Skeletal muscle satellite cell (primary cell): ENCODE measurements around the gene MYO15A.

ENCODE experiments used
- H3K27me3 ChIP-seq: 2 replicates; pipeline ENCODE4 v1.7.0; 2013; ENCODE audit warnings: low read length; ENCODE audit not compliant: control insufficient read depth, insufficient read depth
- H3K36me3 ChIP-seq: 2 replicates; pipeline ENCODE4 v1.7.0; 2013; ENCODE audit warnings: mild to moderate bottlenecking, control low read depth, low read length; ENCODE audit not compliant: insufficient read depth
- H3K4me1 ChIP-seq: 2 replicates; pipeline ENCODE4 v1.7.0; 2013; ENCODE audit warnings: low read length; ENCODE audit not compliant: control insufficient read depth, insufficient read depth
- H3K4me2 ChIP-seq: 2 replicates; pipeline ENCODE4 v1.7.0; 2013; ENCODE audit warnings: mild to moderate bottlenecking, low read length
- H3K4me3 ChIP-seq: 2 replicates; pipeline ENCODE4 v1.7.0; 2013; ENCODE audit warnings: low read length
- H3K9ac ChIP-seq: 2 replicates; pipeline ENCODE4 v1.7.0; 2013; ENCODE audit warnings: mild to moderate bottlenecking, low read depth, low read length, moderate library complexity
- H3K9me3 ChIP-seq: replicated peaks from 2 replicates; pipeline ENCODE4 v1.7.0; 2013; ENCODE audit warnings: mild to moderate bottlenecking, control low read depth, low read length

MYO15A gene

GRCh38 chr17:18182110-18182977 lies 73.8 kb downstream of the MYO15A start:
- Histone ChIP-seq H3K27me3 (no peaks in the 10 kb centered on the region), H3K36me3 (peaks cover under 1% of the 10 kb centered on the region), H3K4me2 (peak overlapping the region; percentile 97), H3K9me3 (no peaks in the 10 kb centered on the region), H3K4me1 (peaks cover 28% of the 10 kb centered on the region), H3K4me3 (peak overlapping the region; percentile 92), H3K9ac (peak overlapping the region; percentile 92)

DNA sequence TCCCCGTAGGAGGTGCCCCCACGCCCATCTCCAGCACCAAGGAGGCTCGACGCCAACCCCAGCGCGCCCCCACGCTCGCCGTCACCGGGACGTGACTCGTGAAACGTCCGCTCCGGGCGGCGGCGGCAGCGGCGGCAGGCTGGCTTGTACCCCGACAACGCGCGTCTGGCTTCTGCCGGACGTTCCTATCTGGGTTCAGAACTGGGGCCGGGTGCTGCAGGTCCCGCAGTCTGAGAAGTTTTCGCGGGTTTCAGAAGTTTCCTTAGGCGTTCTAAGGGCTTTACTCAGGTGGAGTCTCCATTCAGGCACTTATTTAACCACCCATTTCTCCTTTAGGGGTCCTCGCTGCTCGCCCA lies 74.4 kb downstream of the MYO15A start:
- Histone ChIP-seq H3K4me2 (peak overlapping the region; percentile 97), H3K9ac (peak overlapping the region; percentile 92), H3K27me3 (no peaks in the 10 kb centered on the region), H3K4me1 (peaks cover 35% of the 10 kb centered on the region), H3K36me3 (peaks cover 4% of the 10 kb centered on the region), H3K9me3 (no peaks in the 10 kb centered on the region), H3K4me3 (peak overlapping the region; percentile 92)

DNA sequence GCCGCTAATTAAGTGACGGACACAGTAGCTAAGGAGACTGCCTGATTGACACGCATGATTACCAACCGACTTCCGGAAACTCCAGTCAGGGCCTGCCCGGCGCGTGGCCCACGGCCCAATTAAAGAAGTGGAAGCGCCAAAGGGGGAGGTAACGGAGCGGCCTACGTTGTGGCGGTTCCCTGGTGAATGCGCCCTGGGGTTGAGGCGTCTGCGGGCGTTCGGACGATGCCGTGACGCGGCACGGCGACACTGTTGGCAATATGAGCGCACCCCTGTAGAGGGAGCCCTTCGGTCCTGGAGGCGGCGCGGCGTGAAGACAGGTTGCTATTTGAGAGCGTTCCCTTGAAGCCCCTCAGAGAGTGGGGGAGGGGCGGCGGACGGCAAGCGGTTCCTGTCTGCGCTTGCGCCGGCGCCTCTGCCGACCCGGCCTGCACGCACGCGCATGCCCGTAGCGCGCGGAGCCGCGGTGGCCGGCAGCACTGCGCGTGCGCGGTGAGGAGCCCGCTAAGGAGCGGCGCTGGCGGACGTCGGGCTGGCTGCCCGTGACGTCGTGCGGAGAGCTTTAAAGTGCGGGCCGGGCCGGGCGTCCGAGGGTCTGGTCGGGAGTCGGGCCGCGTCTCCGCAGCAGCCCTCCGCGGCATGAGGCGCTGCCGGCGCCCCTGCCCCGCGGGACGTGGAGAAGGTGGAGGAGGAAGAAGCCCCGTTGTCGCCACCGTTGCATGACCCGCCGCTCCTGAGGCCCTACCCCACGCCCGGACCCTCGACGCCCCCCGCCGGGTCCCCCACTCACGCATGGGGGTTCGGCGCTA lies 75.0 kb downstream of the MYO15A start, which contains the start of gene ALKBH5:
ALKBH5 (plus strand) TSS at position 495 of the 809 bp plus-strand sequence. CDS start 416 bp downstream, outside the sequence.
- H3K9ac ChIP-seq = peak within 1 kb of the TSS; percentile 92
- H3K36me3 ChIP-seq = peaks cover 4% of the 10 kb centered on the region
- peak within 1 kb of the TSS; percentile 92 for H3K4me3 ChIP-seq
- H3K4me1 ChIP-seq = peaks cover 40% of the 10 kb centered on the region
- H3K27me3 ChIP-seq = no peaks in the 10 kb centered on the region
- peak within 1 kb of the TSS; percentile 97 for H3K4me2 ChIP-seq
- no peaks in the 10 kb centered on the region for H3K9me3 ChIP-seq

GRCh38 chr17:18184143-18185031 lies 75.8 kb downstream of the MYO15A start:
- Histone ChIP-seq H3K36me3 (peaks cover 6% of the 10 kb centered on the region), H3K27me3 (no peaks in the 10 kb centered on the region), H3K4me1 (peaks cover 47% of the 10 kb centered on the region), H3K9ac (peak overlapping the region; percentile 92), H3K4me3 (peak overlapping the region; percentile 92), H3K9me3 (no peaks in the 10 kb centered on the region), H3K4me2 (peak overlapping the region; percentile 97)

DNA sequence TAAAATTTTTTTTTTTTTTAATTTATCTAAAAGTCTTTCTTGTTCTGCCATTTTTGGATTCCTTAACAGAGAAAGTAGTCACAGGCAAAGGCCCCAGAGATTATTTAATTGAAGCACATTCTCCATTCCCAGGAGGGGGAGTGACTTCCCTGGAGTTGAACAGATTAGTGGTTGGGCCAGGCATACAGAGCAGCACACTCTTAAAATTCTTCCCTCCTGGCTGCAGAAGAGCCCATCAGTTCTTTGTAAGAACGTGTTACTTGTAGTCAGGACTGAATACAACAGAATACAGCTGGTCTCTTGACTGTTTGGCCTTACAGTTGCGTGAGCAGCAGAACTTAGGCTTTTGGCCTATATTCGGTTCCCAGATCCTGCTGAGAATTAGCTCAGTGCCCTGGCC lies 76.8 kb downstream of the MYO15A start:
- H3K9ac ChIP-seq = peak overlapping the region; percentile 92
- H3K4me3 ChIP-seq = peak overlapping the region; percentile 92
- H3K4me1 ChIP-seq = peaks cover 52% of the 10 kb centered on the region
- no peaks in the 10 kb centered on the region for H3K27me3 ChIP-seq
- peaks cover 9% of the 10 kb centered on the region for H3K36me3 ChIP-seq
- peak overlapping the region; percentile 97 for H3K4me2 ChIP-seq
- no peaks in the 10 kb centered on the region for H3K9me3 ChIP-seq

GRCh38 chr17:18185832-18186626 lies 77.5 kb downstream of the MYO15A start:
- Histone ChIP-seq H3K9me3 (no peaks in the 10 kb centered on the region), H3K36me3 (peaks cover 9% of the 10 kb centered on the region), H3K4me2 (peak overlapping the region; percentile 97), H3K4me3 (peak overlapping the region; percentile 92), H3K27me3 (no peaks in the 10 kb centered on the region), H3K4me1 (peaks cover 59% of the 10 kb centered on the region), H3K9ac (peak overlapping the region; percentile 92)

DNA sequence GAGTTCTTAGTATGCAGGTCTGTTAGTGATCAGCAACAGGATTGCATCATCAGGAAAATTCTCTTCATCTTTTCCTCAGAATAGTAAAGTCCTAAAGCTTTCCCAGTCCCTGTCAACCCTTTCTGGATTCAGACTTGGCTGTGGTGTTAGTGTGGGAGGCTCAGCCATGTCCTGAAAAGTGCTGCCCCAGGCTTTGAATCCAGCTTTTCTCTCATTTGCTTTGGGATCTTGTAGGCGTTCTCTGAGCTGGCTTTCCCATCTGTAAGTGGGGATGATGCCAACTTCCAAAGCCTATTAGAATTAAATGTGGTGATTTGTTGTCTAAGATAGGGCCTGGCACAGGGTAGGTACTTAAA lies 78.0 kb downstream of the MYO15A start:
- peak overlapping the region; percentile 97 for H3K4me2 ChIP-seq
- H3K9ac ChIP-seq = peak overlapping the region; percentile 92
- no peaks in the 10 kb centered on the region for H3K27me3 ChIP-seq
- H3K9me3 ChIP-seq = no peaks in the 10 kb centered on the region
- H3K36me3 ChIP-seq = peaks cover 12% of the 10 kb centered on the region
- H3K4me3 ChIP-seq = peak overlapping the region; percentile 92
- peaks cover 59% of the 10 kb centered on the region for H3K4me1 ChIP-seq

GRCh38 chr17:18187226-18187625 lies 78.7 kb downstream of the MYO15A start:
- H3K9ac ChIP-seq = peak overlapping the region; percentile 92
- H3K4me1 ChIP-seq = peaks cover 55% of the 10 kb centered on the region
- no peaks in the 10 kb centered on the region for H3K27me3 ChIP-seq
- peak overlapping the region; percentile 92 for H3K4me3 ChIP-seq
- H3K9me3 ChIP-seq = no peaks in the 10 kb centered on the region
- peak overlapping the region; percentile 97 for H3K4me2 ChIP-seq
- H3K36me3 ChIP-seq = peaks cover 12% of the 10 kb centered on the region

DNA sequence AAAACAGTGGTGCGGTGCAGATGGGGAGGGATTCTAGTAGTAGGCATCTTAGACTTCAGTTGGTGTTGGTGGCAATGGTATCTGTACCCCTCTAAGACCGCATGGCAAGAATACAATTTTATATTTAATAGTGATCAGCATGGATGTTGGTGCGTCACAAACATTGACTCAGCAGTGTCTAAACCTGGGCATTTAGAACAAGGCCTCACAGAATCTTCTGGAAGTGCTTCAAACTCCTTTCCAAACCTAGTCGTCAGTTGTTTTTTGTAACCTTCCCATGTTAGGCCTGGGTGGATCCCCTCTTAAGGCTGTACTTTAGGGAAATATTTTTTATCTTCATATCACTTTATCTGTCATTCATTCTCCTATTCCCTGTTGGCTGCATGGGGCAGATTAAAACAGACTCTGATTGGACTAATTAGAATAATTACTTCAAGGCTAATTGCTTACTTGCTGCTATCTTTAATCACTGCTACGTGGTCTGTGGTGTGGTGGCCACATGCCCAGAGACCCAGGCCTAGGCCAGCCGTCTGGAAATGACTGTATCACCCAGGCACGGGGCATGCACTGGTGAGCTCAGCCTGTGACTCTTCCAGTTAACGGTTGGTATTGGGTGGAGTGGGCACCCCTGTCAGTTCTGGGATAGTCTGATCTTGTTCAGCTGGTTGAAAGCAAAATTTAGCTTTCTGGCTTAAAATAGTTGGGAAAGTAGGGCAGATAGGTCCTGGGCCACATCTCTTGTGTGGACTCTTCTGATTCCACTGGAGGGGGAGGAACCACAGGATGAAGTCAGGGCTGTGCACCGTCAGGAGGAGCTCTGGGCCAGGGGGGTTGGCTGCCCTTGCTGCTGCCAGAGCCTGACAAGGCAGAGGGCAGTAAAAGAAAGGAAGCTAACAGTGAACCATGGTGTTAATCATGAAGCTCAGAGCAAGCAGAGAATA lies 79.5 kb downstream of the MYO15A start:
- Histone ChIP-seq H3K9ac (peak overlapping the region; percentile 70), H3K4me2 (peak overlapping the region; percentile 97), H3K4me1 (peaks cover 53% of the 10 kb centered on the region), H3K4me3 (peak overlapping the region; percentile 92), H3K9me3 (no peaks in the 10 kb centered on the region), H3K27me3 (no peaks in the 10 kb centered on the region), H3K36me3 (peaks cover 15% of the 10 kb centered on the region)
